GM12891 (cell line): Measurements from ENCODE around the gene HCST.

Experiments used
- POLR2AphosphoS5 ChIP-seq: IDR thresholded peaks from 2 replicates; pipeline ENCODE4 v1.6.1; 2011; ENCODE audit warnings: low read depth, low read length, control low read depth
- TAF1 ChIP-seq: IDR thresholded peaks from 2 replicates; pipeline ENCODE4 v1.6.1; 2011; ENCODE audit warnings: low read depth, low read length, control low read depth

DNA sequence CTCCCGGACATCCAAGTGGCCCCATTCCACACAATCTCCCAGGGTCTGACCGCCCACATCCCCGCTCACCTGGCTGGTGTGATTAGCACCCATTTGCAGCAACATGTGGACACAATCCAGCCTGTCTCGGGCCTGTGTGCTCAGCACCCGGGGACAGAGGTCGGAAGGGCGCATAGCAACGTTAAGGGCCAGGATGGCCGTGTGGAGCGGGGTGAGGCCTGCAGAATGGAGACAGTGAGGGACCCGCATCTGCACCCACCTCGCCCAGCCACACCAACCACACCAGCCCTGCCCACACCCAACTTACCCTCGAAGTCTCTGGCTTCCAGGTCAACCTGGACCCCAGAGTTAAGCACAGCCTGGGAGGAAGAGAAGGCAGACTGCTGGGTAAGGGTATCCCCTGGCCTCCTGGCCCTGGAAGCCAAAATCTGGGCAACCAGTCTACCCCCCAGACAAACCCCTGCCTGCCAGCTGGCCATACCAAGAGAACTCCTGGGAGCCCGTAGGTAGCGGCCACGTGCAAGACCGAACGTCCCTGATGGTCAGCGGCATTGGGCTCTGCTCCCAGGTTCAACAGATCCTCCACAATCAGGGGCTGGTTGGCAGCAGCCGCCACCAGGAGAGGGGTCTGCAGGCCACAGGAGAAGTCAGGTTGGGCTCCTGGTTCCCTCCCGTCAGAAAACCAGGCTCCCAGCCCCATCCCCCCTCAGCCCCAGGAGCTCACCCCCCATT lies 6.3 kb upstream of the HCST start:
- TF ChIP-seq TAF1 (no peak), POLR2AphosphoS5 (no peak)
